DMS53 (cell line): ENCODE data around the gene UBD.

ENCODE experiments used
- DNase-seq: peaks from one replicate; lab custom pipeline; 2025; lab: John Stamatoyannopoulos, UW

Gene UBD

GRCh38 chr6:29521006-29521680 lies 38.4 kb downstream of the UBD start:
- no peak for DNase-seq

- DNase-seq: no peak
These were observed 39.3 kb downstream of the UBD start for GRCh38 chr6:29520232-29520631.

DNA sequence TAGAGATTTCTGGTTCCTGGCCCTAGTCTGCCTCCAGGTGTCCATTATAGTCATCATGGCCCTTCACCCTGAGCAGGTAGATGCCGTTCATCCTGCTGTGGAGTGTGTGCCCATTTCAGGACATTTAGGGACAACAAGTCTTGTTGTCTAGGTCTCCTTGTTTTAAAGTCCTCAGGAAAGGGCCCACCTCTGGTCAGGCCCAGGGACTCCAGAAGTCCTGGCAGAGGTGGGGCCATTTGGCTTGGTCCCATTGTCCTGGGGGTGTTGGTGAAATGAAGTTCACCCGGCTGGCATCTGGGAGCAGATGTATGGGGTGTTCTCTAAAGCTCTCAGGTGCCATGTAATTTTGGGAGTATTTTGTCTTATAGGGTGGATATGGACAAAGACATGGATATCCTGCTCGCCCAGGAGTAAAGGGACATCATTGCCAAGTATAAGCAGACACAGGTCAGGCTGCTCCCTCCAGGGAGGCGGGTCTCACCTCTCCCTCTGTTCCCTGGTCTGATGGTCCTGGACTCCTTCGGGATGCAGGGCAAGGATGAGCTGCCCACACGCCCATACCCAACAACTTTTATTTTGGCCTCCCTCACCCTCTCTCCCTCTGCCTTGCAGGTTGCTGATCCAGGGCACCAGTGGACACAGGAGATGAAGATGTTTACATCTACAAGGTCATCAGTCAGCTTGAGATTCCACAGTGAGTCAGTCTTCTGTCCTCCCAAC lies 40.1 kb downstream of the UBD start:
- DNase-seq: no peak

- DNase-seq: no peak
These were observed 41.6 kb downstream of the UBD start for GRCh38 chr6:29517728-29518440.

GRCh38 chr6:29517245-29517644 lies 42.3 kb downstream of the UBD start:
- DNase-seq: no peak

DNA sequence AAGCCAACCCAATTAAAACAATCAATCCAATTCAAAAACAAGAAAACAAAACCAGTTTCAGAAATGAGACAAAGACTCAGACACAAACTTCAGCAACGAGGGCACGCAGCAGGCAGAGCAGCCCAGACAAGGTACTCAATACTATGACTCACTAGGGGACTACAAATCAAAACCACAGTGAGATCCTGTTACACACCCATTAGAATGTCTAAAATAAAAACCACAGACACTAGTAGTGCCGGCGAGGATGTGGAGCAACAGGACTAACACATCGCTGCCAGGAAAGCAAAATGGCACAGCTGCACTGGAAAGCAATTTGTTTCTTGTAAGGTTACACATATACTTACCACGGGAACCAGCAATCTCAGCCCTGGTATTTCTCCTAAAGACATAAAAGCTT lies 43.4 kb downstream of the UBD start:
- peak; percentile 71 for DNase-seq

- DNase-seq: no peak
These were observed 48.7 kb downstream of the UBD start for GRCh38 chr6:29510746-29511300.

- peak; percentile 9 for DNase-seq
These were observed 49.3 kb downstream of the UBD start for GRCh38 chr6:29510202-29510601.

GRCh38 chr6:29509711-29510110 lies 49.8 kb downstream of the UBD start:
- no peak for DNase-seq

DNA sequence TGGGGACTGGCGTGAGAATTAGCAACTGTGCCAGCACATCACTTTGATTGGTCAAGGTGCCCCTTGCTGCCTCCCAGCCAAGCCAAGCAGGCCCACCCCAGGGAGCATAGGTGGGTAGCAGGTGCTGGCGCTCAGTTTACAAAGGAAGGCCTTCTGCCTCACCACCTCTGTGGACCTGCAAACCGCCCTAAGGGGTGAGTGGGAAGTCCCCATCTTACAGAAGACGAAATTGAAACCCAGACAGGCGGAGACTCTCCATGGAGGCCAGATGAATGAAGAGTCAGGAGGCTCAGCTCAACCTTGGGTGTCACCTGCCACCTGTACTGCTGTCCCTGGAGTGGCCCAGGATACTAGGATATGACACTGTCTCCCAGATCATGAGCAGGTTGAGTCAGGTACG lies 50.3 kb downstream of the UBD start:
- no peak for DNase-seq

DNA sequence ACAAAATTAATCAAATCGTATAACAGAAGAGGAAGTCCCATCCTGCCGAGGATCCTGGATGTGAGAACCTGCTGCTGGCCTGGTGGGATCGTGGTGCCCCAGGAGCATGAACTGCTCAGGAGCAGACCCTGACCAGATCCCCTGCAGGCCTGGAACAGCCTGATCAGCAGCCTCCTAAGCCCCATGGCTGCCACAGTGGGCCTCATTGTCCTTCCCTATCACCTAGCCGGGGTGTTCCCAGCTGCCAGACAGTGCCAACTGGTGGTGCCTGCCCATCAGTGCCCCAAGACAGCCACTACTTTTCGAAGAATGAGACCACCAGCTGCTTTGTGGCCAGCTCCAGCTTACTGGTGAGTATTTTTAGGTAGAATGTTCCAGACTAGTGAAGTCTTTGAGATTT lies 52.2 kb downstream of the UBD start:
- no peak for DNase-seq

DNA sequence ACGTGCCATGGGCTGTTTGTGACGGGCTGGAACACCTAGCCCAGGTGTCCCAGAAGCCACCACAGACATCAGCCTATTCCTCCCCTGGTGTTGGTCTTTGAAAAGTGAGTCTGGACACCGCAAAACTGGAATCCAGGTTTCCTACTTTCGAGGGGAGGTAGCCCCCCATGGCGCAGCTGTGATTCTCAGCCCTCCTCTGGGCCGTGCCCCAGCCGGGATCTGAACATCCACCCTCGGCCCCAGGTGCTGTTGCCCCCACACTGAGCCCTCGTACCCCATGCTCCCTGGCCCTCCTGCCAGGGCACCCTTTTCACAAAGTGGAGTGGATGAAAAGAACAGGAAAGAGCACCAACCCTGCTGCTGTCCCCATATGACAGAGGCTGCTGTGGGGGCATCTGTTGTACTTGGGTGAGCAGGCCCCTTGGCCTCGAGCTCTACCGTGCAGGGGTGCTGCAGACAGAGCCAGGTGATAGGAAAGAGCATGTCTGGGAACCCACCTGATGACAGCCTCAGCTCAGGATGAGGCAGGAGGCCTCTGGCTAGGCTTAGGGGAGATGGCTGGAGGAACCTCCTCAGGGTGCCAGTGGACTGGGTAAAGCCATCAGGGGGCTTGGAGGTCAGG lies 53.0 kb downstream of the UBD start:
- DNase-seq: no peak

DNA sequence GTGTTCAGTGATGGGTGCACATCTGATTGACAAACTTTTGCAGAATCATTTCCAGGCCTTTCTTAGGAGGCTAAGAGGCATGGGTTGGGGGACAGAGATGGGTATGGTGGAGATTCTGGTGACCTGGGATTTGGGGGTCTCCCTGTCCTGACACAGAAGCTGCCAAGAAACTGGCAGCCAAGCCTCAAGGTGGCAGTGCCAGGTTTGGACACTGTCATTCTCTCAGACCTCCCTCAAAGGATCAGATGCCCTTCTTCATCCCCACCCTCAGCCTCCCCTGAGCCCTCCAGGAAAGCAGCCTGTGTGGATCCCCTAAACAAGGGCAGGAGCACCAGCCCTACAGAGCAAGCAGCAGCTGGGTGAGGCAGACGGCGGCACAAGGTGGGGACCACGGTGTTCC lies 53.7 kb downstream of the UBD start:
- DNase-seq: no peak
